ENCODE data around the gene SRP54.
"Not testable (repeated sequence)": the region's sequence is repeated elsewhere in the genome, so short reads cannot be mapped to it uniquely, and the experiment has no call there.

SRP54 gene

DNA sequence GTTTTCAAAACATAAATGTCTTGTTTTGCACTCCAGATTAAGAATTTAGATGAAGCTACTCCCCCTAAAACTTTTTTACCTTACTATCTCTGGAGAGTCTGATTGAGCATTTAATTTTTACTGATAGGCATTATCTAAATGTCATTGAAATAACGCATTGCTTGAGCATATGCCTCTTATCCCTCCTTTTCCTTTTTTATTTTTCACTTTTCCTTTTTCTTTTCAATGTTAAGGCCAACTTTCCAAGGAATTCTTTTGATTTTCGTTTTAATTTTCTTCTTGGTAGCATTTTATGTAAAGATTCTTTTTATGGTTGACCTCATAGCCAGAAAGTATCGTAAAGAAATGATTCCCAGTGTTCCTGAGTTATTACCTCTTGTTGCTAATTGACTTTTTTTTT is 2.9 kb downstream of the SRP54 start:
- DNase-seq, result no peak

DNA sequence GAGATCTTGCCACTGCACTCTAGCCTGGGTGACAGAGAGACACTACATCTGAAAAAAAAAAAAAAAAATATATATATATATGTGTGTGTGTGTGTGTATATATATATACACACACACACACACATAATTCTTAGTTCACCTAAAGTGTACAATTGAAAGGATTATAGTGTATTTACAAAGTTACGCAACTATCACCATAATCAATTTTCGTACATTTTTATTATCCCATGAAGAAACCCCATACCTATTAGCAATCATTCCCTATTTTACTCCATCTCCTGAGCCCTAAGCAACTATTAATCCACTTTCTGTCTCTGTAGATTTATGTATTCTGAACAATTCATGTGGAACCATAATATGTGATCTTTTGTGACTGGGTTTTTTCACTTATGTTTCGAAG is 4.4 kb downstream of the SRP54 start:
- DNase-seq, result no peak

DNA sequence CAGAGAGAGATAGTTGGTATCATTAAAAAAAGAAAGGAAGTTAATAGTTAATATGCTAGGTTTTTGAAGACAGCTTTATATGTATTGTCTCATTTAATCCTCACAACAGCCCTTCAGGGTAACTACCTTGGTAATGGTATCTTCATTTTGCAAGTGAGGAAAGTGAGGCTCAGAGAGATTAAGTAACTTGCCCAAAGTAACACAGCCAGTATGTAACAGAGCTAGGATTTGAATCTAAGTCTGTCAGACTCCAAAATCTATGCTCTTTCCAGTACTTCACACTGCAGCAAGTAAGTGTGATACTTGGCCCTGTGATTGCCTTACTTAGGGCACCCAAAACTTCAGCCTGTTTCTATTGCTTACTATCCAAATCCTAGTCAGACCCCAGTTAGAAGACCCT is 7.0 kb downstream of the SRP54 start:
- DNase-seq, result no peak

DNA sequence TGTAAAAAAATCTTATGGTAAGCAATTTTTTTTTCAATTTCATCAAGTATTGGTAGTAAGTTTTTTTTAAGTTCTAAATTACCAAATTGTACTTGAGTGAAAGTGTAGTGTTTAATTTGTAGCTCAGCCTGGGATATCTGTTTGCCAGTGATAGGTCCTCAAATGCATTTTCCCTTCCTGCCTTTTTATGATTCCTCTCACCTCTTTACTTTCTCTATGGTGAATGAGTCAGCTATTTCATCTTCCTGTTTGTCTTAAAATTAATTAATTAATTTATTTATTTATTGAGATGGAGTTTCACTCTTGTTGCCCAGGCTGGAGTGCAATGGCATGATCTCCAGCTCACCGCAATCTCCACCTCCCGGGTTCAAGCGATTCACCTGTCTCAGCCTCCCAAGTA is 10.6 kb downstream of the SRP54 start:
- no peak for DNase-seq

DNA sequence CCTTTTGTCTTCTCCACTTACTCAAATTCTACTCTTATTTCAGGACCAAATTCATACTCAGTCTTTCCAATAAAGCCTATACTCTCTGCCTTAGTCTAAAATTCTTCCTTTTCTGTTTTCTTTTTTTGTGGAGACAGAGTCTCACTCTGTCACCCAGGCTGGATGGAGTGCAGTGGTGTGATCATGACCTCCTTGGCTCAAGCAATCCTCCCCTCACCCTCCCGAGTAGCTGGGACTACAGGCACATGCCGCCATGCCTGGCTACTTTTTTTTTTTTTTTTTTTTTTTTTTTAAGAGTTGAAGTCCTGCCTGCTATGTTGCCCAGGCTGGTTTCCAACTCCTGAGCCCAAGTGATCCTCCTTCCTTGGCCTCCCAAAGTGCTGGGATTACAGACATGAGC is 11.9 kb downstream of the SRP54 start:
- DNase-seq, result no peak

DNA sequence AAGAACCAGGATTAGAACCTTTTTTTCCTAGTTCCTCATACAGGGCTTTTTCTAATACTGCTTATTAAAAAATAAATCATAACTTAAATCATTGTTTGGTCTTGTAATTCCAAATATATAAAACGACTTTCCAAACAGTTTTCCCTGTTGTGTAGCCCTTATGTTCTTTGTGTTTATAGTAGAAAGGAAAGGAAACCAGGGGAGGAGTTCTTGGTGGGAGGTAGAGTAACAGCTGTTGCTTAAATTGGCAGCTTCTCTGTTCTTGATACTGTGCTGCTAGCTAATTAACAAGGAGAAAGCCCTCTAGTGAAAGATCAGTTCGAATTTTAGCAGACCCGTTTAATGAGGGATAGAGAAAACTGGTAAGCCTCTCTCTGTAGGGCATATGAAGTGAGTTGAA is 15.0 kb downstream of the SRP54 start:
- peak; percentile 37 for DNase-seq

DNA sequence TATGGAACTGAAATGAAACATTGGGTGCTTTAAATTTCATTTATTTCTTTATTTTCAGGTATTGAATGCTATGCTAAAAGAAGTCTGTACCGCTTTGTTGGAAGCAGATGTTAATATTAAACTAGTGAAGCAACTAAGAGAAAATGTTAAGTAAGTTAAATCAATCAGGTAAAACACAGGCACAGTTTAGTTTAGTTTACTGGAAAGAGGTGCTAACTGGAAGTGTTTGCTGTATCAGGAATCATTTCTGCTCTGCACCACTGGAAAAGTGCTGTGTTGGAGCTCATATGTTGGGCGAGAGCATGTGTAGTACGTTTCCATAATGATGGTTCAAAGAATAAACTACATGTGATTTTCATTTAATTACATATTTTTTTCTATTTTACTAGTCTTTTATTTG is 16.7 kb downstream of the SRP54 start:
- DNase-seq, result no peak

DNA sequence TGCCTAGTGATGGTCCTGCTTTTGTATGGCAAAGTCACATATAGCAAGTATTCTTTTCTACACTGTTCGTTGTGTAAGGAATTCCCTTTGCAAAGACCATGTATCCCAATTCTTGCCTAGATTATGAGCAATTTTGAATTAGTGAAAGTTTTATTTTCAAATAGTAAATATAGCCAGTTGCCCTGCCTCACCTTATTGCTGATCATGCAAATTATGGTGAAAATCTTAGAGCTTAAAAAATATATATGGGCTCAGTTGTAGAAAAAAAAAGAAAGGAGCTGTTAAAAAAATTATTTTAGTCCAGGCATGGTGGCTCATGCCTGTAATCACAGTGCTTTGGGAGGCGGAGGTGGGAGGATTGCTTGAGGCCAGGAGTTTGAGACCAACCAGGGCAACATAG is 18.8 kb downstream of the SRP54 start:
- DNase-seq, result no peak

DNA sequence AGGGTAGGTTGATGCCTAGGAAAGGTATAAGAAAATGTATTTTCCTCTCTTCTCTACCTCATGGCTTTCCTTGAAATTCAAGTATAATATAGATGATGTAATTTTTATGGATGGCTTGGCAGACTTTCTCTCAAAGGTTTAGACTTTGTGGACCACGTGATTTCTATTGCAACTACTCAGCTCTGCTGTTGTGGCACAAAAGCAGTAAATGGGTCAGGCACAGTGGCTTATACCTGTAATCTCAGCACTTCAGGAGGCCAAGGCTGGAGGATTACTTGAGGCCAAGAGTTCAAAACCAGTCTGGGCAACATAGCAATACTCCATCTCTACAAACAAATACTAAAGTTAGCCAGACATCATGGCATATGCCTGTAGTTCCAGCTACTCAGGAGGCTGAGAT is 22.0 kb downstream of the SRP54 start:
- no peak for DNase-seq

DNA sequence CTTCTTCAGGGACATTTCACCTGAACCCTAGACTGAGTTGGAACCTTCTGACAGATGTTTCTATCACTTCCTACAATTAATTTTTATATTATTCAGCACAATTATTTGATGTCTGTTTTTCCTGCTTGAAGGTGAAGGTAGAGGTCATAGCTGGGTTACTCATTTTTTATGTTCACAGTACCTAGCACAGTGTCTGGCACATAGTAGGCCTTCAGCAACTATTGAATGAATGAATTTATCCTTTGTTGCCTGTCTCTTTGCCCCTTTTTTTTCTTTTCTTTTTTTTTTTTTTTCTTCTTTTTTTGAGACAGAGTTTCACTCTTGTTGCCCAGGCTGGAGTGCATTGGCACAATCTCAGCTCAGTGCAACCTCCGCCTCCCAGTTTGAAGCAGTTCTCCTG is 33.8 kb downstream of the SRP54 start:
- no peak for DNase-seq

DNA sequence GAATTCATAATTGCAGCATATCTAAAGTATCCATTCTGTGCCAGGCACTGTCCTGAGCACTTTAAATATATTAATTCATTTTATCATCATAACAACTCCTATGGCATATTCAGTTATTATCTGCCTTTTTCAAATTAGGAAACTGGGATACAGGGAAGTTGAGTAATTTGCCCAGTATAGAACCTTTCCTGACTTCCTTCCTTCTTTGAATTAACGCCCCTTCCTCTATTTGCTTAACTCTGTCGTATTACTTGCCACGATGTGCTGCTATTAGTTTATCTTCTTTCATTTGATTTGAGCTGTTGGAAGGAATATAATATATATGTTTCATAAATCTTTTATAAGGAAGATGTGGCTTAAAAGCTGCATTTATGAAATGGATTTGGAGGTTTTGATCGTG is 37.9 kb downstream of the SRP54 start:
- DNase-seq, result no peak

DNA sequence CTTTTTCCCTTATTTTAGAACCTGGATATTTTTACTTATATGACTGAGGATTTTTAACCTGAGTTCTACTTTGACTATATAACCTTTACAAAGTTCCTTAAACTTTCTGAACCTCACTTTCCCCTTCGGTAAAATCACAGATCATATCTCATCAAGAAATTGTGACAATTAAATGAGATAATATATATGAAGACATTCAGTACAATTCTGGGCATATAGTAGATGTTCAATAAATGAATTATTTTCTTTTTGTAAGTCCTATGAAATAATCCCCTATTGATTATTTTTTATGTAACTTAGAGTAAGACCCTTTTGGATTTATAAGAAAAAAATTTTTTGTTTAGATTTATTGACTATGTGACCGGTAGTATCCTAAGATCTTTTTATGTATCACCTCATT is 45.6 kb downstream of the SRP54 start:
- DNase-seq, result no peak

DNA sequence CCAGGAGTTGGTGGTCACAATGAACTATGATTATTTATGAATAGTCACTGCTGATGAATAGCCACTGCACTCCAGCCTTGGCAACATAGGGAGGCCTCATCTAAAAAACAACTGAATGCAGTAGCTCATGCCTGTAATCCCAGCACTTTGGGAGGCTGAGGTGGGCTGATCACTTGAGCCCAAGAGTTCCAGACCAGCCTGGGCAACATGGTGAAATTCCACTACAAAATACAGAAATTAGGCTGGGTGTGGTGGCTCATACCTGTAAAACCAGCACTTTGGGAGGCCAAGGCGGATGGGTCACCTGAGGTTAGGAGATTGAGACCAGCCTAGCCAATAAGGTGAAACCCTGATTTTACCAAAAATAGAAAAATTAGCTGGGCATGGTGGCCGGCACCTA is 49.8 kb downstream of the SRP54 start:
- DNase-seq, result no peak

DNA sequence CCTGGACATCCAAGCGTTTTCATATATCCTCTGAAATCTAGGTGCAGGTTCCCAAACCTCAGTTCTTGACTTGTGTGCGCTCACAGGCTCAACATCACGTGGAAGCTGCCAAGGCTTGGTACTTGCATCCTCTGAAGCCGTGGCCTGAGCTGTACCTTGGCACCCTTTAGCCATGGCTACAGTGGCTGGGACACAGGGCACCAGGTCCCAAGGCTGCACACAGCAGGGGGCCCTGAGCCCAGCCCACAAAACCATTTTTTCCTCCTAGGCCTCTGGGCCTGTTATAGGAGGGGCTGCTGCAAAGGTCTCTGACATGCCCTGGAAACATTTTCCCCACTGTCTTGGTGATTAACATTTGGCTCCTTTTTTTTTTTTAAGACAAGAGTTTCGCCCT is 51.6 kb downstream of the SRP54 start:
- no peak for DNase-seq

DNA sequence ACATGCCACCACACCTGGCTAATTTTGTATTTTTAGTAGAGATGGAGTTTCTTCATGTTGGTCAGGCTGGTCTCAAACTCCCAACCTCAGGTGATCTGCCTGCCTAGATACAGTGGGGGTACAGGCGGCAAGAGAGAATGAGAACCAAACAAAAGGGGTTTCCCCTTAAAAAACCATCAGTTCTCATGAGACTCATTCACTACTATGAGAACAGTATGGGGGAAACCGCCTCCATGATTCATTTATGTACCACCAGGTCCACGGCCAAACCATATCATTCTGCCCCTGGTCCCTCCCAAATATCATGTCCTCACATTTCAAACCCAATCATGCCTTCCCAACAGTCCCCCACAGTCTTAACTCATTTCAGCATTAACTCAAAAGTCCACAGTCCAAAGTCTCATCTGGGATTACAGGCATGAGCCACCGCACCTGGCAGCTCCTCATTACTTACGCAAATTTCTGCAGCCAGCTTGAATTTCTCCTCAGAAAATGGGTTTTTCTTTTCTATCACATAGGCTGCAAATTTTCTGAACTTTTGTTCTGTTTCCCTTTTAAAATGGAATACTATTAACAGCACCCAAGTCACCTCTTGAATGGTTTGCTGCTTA is 52.3 kb downstream of the SRP54 start:
- not testable (repeated sequence) for DNase-seq

DNA sequence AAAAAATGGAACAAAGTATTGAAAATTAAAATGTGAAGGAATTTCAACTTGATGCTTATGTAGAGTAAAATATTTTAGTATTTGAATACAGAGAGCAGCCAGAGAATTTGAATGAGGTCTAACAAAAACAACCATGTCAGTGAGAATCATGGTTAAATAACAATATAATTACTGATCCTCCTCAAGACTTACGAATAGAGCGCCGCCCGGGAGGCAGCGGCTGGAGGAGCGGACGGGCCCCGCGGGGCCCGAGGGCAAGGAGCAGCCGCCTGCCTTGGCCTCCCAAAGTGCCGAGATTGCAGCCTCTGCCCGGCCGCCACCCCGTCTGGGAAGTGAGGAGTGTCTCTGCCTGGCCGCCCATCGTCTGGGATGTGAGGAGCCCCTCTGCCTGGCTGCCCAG is 55.5 kb downstream of the SRP54 start:
- DNase-seq, result not testable (repeated sequence)

DNA sequence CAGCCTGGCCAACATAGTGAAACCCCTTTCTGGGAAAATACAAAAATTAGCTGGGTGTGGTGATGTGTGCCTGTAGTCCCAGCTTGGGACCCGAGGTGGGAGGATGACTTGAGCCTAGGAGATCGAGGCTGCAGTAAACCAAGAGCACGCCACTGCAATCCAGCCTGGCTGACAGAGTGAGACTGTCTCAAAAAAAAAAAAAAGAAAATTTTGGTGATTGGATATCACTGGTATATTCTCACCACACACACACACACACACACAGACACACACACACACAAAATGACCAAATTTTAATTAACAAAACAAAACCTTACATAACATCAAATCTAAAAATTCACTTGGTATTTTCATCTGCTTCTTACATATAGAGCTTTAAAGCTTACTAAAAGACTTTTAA is 59.8 kb downstream of the SRP54 start:
- no peak for DNase-seq

DNA sequence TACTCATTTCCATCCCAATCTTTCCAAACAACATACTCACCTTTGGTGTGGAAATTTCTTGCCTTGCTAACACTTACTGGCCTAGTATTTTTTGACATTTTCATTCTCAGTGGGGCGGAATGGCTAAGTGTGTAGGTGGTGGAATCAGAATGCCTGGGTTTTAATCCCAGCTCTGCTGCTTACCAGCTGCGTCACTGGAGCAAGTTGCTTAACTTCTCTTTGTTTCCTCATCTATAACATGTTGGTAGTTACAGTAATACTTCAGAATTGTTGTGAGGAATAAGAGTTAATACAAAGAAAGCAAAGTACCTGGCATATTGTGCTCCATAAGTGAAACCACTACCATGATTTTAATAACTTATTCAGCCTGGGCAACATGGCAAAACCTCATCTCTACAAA is 60.3 kb downstream of the SRP54 start:
- no peak for DNase-seq

DNA sequence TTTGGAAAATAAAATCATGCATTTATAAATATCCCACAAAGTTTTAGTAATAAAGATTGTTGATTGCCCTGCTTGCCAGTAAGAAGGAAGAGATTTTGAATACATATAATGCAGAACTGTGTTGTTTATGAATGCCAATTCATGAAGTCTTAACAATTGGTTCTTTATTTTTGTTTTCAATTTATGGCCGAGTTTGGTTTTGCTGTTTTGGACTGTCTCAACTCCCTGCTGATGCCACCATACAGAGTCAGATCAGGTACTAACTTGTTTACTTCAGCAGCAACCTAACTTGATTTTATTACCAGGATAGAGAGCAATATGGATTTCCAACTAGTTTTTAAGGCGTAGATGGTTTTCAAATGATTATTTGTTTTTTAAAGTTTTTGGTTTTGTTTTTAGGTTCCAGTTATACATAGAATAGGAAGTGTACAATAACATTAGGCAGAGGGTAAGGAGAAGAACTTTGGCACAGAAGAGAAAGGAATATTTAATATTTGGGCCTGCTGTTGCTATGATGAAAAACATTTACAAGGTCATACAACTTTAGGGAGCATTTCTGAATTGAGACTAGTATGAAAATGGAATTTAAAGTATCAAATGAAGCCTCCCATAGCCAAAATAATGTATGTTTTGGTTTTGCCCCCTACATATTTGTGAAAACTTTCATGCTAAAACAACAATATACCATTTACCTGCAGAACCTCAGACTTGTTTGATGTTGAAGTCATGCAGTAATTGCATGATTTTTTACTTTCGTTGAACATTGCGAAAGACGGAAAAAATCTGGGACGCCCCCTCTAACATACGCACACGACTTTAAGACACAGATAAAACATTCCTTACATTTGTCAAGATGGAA is 62.4 kb downstream of the SRP54 start:
- no peak for DNase-seq

DNA sequence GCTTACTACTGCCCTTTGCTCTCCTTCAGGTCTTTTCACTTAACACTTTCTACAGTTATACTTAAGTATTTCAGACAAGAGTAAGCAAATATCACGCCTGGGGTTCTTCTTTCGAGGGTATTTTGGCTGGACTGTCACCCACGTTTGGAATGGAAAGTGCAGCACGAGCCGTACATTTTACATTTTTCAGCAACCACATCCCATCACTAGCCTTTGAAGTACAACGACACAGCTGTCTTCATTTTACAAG is 62.9 kb downstream of the SRP54 start:
- DNase-seq, result no peak

DNA sequence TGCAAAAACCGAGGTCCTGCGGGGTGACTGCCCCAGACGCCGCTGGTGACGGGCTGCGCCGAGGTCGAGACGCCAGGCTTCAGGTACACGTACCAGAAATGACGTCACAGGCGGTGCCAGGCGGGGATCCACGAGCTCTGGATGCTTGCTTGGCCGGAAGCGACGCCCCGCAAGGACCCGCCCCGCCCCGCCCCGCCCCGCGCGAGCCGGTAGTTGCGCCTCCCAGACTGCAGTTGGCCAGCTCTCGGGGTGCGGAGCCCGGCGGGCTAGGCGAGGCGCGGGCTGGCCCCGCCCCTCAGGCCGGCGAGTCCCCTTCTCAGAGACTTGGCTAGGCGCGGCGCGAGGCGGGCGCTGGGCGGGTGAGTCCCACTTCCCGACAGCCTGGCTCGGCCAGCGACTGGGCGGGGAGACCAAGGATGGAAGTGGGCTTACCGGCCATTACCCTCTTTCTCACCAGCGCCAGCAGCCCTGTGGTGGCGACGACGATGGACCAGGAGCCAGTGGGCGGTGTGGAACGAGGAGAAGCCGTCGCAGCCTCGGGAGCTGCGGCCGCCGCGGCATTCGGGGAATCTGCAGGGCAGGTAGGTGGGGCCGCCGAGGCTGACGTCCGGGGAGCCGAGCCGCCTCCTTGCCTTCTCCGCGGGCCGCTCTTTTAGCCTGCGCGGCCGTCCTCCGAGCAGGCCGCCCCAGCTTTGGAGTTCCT is 63.4 kb downstream of the SRP54 start, which contains the start of gene FAM177A1:
Gene FAM177A1 (plus strand): TSS at position 225 of the 703 bp plus-strand sequence. CDS start 192 bp downstream, at position 417.
- peak; percentile 96 for DNase-seq

DNA sequence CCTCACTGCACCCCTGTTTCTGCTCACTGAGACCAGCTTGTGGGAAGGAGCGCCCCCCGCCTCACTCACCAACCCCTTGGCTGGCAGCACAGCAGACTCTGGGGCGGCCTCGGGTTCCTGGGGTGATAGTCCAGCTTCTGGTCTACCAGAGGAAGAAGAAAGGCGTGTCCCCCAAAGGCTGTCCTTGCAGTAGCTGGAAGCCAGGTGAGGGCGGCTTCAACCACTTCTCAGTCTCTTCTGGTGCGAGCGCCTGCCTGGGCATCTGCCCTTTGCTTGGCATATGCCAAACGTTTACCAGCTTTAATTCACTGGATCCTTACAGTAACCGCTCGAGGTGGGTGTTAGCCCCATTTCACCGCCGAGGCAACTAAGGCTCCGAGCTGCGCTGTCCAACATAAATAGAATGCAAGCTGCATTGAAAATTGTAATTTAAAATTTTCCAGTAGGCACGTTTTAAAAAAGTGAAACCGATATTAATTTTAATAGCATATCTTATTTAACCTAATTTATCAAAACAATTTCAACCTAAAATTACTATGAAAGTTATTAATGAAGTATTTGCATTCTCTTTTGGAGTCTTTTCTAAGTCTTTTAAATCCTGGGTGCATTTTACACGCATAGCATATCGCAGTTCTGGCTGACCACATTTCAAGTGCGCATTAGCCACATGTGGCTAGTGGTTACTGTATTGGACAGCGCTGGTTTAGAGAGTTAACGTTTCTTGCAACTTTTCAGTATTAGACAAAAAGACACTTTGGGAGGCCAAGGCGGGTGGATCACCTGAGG is 64.2 kb downstream of the SRP54 start:
- DNase-seq, result peak; percentile 46

DNA sequence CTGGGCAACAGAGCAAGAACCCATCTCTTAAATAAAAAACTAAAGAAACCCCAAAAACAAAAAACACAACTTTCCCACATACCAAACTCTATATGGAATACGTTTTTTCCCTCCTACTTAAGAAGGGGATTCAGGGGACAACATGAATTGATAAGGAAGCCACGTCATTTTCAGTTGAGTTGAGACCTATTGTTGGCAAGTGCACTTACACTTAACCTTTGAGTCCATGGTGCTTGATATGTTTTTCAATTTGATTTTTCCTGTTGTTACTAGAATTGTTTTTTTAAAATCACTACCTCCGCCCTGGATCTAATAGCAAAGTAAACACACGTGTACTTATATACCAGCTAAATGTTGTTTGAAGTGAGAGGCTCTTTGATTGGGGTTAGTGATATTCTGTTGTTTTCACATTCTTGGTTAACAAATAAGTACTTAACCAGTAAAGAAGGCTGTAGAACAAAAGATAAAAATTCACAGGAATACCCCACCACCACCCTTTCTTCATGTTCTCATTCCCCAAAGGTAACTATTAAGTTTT is 65.3 kb downstream of the SRP54 start:
- DNase-seq, result no peak

All from NCI-H82 (cell line).